Smooth muscle cell of the brain vasculature (primary cell): ENCODE data around the gene PLCB3.

Experiments used
- DNase-seq: peaks from one replicate; pipeline ENCODE4 v3.0.0-alpha.2; 2012; ENCODE audit warnings: low read depth, low spot score

Gene PLCB3

GRCh38 chr11:64251016-64251752 lies at the start of gene PLCB3:
TSS of gene PLCB3 (plus strand) at chr11:64251530. CDS start at chr11:64251650, 120 bp downstream.
- DNase-seq, result no peak

- no peak for DNase-seq
These were observed 49.8 kb upstream of the PLCB3 start for GRCh38 chr11:64201543-64201942.

GRCh38 chr11:64202992-64203391 lies 48.3 kb upstream of the PLCB3 start:
- DNase-seq, result no peak

GRCh38 chr11:64203421-64204079 lies 47.8 kb upstream of the PLCB3 start:
- no peak for DNase-seq

- DNase-seq, result no peak
These were observed 47.3 kb upstream of the PLCB3 start for GRCh38 chr11:64204080-64204440.

GRCh38 chr11:64204464-64204989 lies 46.8 kb upstream of the PLCB3 start:
- peak; percentile 95 for DNase-seq

- no peak for DNase-seq
These were observed 44.7 kb upstream of the PLCB3 start, which contains the start of gene FERMT3 for GRCh38 chr11:64206457-64207255. TSS of gene FERMT3 (plus strand) at chr11:64206721. CDS start at chr11:64207365, 644 bp downstream.

- DNase-seq, result peak; percentile 24
These were observed 43.9 kb upstream of the PLCB3 start for GRCh38 chr11:64207256-64208085.

GRCh38 chr11:64208086-64208795 lies 43.1 kb upstream of the PLCB3 start:
- no peak for DNase-seq

- no peak for DNase-seq
These were observed 42.4 kb upstream of the PLCB3 start for GRCh38 chr11:64208796-64209562.

GRCh38 chr11:64209563-64209843 lies 41.8 kb upstream of the PLCB3 start:
- no peak for DNase-seq

- DNase-seq, result no peak
These were observed 40.9 kb upstream of the PLCB3 start for GRCh38 chr11:64210301-64211020.

- DNase-seq, result no peak
These were observed 40.0 kb upstream of the PLCB3 start for GRCh38 chr11:64211181-64211872.

- DNase-seq, result no peak
These were observed 34.5 kb upstream of the PLCB3 start for GRCh38 chr11:64216879-64217278.

GRCh38 chr11:64218628-64219353 lies 32.5 kb upstream of the PLCB3 start:
- DNase-seq, result no peak

- DNase-seq, result no peak
These were observed 32.0 kb upstream of the PLCB3 start for GRCh38 chr11:64219354-64219684.

- no peak for DNase-seq
These were observed 31.6 kb upstream of the PLCB3 start for GRCh38 chr11:64219755-64220154.

GRCh38 chr11:64220271-64220670 lies 31.1 kb upstream of the PLCB3 start:
- no peak for DNase-seq
